GM08714 (cell line): Measurements from ENCODE around the gene FAF1.
"Not testable (repeated sequence)": the region's sequence is repeated elsewhere in the genome, so short reads cannot be mapped to it uniquely, and the experiment has no call there.

Experiments used
- H3K4me3 ChIP-seq: fragments of 200-500 bp; sonication (Bioruptor generic); 2 replicates; pipeline ENCODE4 v1.5.1; 2014; ENCODE audit warnings: mild to moderate bottlenecking, low read length, inconsistent platforms
- ZNF274 ChIP-seq: IDR thresholded peaks from 2 replicates; pipeline ENCODE4 v1.6.1; 2012; ENCODE audit warnings: mild to moderate bottlenecking, low read depth, low read length

Gene FAF1

GRCh38 chr1:50878434-50878833 lies 81.6 kb downstream of the FAF1 start:
- no peak overlapping the region for H3K4me3 ChIP-seq
- no peak for TF ChIP-seq ZNF274

DNA sequence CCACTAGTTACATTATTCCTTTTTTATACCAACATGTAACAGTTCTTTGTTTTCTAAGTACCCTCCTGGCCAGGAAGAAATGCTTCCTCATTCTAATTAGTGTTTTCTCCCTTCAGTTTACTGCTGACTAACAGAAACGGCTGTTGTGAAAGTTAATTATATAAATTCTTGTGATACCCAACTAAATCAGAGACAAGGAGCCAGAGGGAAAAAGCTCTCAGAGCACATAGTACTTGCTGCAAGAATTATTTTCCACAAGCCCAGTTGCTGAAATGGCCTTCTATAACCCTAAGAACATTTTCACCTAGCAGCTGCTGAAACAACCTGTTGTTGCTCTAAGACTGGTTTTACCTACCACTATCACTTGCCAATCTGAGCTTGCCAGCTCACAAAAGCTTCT lies 82.4 kb downstream of the FAF1 start:
- TF ChIP-seq ZNF274 = no peak
- no peak overlapping the region for H3K4me3 ChIP-seq

GRCh38 chr1:50873458-50874187 lies 86.4 kb downstream of the FAF1 start:
- no peak for TF ChIP-seq ZNF274
- no peak overlapping the region for H3K4me3 ChIP-seq

DNA sequence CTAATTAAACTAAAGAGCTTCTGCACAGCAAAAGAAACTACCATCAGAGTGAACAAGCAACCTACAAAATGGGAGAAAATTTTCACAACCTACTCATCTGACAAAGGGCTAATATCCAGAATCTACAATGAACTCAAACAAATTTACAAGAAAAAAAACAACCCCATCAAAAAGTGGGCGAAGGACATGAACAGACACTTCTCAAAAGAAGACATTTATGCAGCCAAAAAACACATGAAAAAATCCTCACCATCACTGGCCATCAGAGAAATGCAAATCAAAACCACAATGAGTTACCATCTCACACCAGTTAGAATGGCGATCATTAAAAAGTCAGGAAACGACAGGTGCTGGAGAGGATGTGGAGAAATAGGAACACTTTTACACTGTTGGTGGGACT lies 95.2 kb downstream of the FAF1 start:
- not testable (repeated sequence) for H3K4me3 ChIP-seq

DNA sequence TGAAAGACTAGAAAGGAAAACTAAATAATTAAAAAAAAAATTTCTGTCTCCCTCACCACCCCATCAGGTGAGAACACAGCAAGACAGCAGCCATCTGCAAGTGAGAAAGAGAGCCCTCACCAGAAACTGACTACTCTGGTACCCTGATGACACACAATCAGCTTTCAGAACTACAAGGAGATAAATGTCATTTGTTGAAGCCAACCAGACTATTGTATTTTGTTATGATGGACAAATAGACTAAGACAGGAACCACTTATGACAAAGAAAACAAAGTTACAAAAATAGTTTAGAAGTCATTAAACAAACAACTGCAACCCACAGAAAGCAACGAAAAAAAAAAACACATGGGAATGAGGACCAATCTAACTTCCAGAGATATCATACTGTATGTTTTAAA lies 98.3 kb downstream of the FAF1 start:
- no peak overlapping the region for H3K4me3 ChIP-seq
- TF ChIP-seq ZNF274 = no peak

- H3K4me3 ChIP-seq = no peak overlapping the region
- no peak for TF ChIP-seq ZNF274
Observed at GRCh38 chr1:50860702-50861101, 99.4 kb downstream of the FAF1 start.

- TF ChIP-seq ZNF274 = no peak
- H3K4me3 ChIP-seq = no peak overlapping the region
Observed at GRCh38 chr1:50860256-50860655, 99.8 kb downstream of the FAF1 start.

DNA sequence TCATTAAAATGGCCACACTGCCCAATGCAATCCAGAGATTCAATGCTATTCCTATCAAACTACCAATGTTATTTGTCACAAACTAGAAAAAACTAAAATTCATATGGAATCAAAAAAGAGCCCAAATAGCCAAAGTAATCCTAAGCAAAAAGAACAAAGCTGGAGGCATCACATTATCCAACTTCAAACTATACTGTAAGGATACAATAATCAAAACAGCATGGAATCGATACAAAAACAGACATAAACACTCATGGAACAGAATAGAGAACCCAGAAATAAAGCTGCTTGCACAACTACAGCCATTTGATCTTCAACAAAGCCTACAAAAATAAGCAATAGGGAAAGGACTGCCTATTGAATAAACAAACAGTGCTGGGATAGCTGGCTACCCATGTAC lies 100.4 kb downstream of the FAF1 start:
- H3K4me3 ChIP-seq = no peak overlapping the region
- TF ChIP-seq ZNF274 = no peak

DNA sequence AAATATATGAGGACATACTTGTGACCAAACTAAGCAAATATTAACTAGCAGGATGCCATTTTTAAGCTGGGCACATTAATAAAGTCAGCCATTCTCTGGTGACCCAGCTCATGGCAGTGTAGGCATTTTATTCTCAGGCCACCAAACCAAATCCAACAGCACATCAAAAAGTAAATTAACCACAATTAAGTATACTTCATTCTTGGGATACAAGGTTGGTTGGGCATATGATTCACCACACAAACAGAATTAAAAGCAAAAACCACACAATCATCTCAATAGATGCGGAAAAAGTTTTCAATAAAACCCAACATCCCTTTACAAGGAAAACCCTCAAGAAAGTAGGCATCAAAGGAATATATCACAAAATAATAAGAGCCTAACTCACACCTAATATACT lies 101.3 kb downstream of the FAF1 start:
- no peak for TF ChIP-seq ZNF274
- H3K4me3 ChIP-seq = no peak overlapping the region

DNA sequence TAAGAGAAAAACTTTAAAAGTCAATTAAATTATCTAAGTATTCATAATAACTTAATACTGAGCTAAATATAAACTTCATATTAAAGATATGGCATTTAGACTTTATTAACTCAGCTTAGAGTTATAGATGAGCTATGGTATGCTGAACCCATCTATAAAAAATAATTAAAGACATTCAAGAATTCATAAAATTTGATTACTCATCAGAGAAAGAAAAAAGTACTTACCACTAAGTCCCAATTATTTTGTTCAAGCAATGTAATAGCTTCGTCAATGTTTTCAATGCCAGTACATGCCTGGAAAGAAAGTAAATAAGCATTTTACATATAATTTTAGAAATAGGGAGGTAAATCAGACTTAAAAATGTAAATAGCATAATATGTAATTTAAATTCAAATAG lies 102.4 kb downstream of the FAF1 start:
- no peak for TF ChIP-seq ZNF274
- no peak overlapping the region for H3K4me3 ChIP-seq

DNA sequence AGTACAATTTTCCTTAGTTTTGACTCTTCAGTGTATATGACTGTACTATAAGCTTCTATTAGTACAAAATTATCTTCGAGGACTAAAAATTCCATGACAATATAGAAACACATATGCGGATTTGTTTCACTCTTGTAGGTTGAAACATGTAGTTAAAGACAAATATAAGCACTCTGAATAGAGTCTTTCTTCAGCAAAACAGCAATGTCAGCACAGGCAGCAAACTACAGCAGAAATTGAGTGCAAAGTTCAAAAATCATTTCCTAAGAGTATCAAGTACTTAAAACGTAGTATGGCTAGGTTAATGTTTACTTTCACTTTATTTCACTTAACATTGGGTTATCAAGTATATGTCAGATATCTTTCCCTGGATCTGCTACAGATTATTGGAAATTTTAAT lies 106.7 kb downstream of the FAF1 start:
- H3K4me3 ChIP-seq = no peak overlapping the region
- TF ChIP-seq ZNF274 = no peak

DNA sequence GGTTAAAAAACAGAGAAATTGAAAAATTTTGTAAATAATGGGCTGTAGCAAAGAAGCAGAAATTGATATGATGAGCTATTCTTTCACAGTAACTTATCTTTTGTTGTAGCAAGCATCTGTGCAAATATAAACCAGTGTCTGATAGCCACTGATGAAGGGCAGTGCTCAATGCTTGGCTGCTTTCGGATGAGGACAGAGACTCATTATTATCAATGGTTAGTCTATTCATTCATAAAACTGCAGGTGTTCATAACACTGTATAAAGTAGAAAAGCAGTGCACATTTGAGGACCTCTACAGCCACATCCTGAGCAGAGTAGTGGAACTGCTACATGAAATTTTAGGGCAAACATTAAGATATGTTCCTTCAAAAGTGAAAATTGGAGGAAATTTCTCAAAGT lies 107.2 kb downstream of the FAF1 start:
- no peak for TF ChIP-seq ZNF274
- H3K4me3 ChIP-seq = no peak overlapping the region

DNA sequence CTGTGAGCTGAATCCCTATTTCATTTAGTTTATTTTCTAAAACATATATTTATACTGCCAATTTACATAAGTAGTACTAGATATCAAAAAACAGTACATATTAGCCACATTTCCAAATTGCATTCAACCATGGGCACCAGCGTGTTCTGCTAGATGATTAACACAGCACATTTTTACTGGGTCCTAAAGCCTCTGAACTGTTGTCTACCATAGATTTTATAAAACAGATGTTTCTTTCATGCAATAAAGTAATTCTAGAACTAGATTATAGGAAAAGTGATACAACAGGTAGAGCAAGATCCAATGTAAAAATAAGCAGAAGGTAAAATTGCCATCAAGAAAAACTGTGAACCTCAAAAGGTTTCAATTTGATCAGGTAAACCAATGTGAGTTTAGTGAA lies 108.6 kb downstream of the FAF1 start:
- no peak for TF ChIP-seq ZNF274
- no peak overlapping the region for H3K4me3 ChIP-seq

GRCh38 chr1:50851034-50851433 lies 109.0 kb downstream of the FAF1 start:
- H3K4me3 ChIP-seq = no peak overlapping the region
- TF ChIP-seq ZNF274 = no peak

- TF ChIP-seq ZNF274 = no peak
- no peak overlapping the region for H3K4me3 ChIP-seq
Observed at GRCh38 chr1:50847303-50847702, 112.8 kb downstream of the FAF1 start.

- H3K4me3 ChIP-seq = no peak overlapping the region
- TF ChIP-seq ZNF274 = no peak
Observed at GRCh38 chr1:50846224-50846839, 113.7 kb downstream of the FAF1 start.
